GOT3 (cell line): ENCODE measurements around the gene TMEM255A.

ENCODE experiments used
- DNase-seq: peaks from one replicate; lab custom pipeline; 2025; ENCODE audit warnings: mixed read lengths; lab: John Stamatoyannopoulos, UW

Gene TMEM255A

GRCh38 chrX:120269373-120270035 lies 41.8 kb downstream of the TMEM255A start:
- DNase-seq = no peak

GRCh38 chrX:120264341-120264740 lies 46.9 kb downstream of the TMEM255A start:
- DNase-seq = no peak

GRCh38 chrX:120262859-120263708 lies 48.2 kb downstream of the TMEM255A start:
- DNase-seq = no peak

- DNase-seq = no peak
Observed at GRCh38 chrX:120260369-120260768, 50.9 kb downstream of the TMEM255A start.

- DNase-seq = no peak
Observed at GRCh38 chrX:120253784-120254183, 57.5 kb downstream of the TMEM255A start.

- no peak for DNase-seq
Observed at GRCh38 chrX:120251471-120252011, 59.7 kb downstream of the TMEM255A start.

GRCh38 chrX:120250522-120251271 lies 60.6 kb downstream of the TMEM255A start, which contains the start of gene ZBTB33:
TSS of gene ZBTB33 (plus strand) at chrX:120250812. CDS start at chrX:120253416, 2,604 bp downstream.
- peak; percentile 68 for DNase-seq

- DNase-seq = peak; percentile 34
Observed at GRCh38 chrX:120244735-120245498, 66.3 kb downstream of the TMEM255A start.

GRCh38 chrX:120244395-120244734 lies 66.9 kb downstream of the TMEM255A start:
- no peak for DNase-seq

GRCh38 chrX:120242813-120243212 lies 68.4 kb downstream of the TMEM255A start:
- DNase-seq = no peak

- no peak for DNase-seq
Observed at GRCh38 chrX:120238933-120239332, 72.3 kb downstream of the TMEM255A start.

- no peak for DNase-seq
Observed at GRCh38 chrX:120236687-120237479, 74.4 kb downstream of the TMEM255A start.

GRCh38 chrX:120235284-120235683 lies 76.0 kb downstream of the TMEM255A start:
- DNase-seq = no peak

GRCh38 chrX:120228187-120228908 lies 82.9 kb downstream of the TMEM255A start:
- DNase-seq = no peak

- DNase-seq = no peak
Observed at GRCh38 chrX:120224388-120224787, 86.9 kb downstream of the TMEM255A start.

GRCh38 chrX:120223374-120223773 lies 87.9 kb downstream of the TMEM255A start:
- DNase-seq = no peak

GRCh38 chrX:120213438-120214265 lies 97.6 kb downstream of the TMEM255A start:
- DNase-seq = no peak
